Measurements from ENCODE around the gene RPSA. TPM values are rescaled to one million over a fixed set of nuclear protein-coding genes. Genes with fewer than 3 reads are reported as not detected.

RPSA gene
- total and polyA plus RNA-seq, 9 of the 15 experiments (the other 6 are each of a cell fraction or from before 2014, with no cell fraction given), result 2,290 to 4,272 (median 2,730) TPM

GRCh38 chr3:39434574-39434973, 28.1 kb downstream of the RPSA start (continued):
- no peak for TF ChIP-seq FOXJ3 (CRISPR knock-in tag; IDR thresholded peaks at IDR 0.05)
- no peak for TF ChIP-seq ZNF830 (CRISPR knock-in tag; IDR thresholded peaks at IDR 0.05)
- TF ChIP-seq ZNF780A (CRISPR knock-in tag; IDR thresholded peaks at IDR 0.05), result no peak
- no peak for TF ChIP-seq ZNF23 (CRISPR knock-in tag; IDR thresholded peaks at IDR 0.05)
- TF ChIP-seq IFI16 (CRISPR knock-in tag; IDR thresholded peaks at IDR 0.05), result no peak
- TF ChIP-seq KDM5B (IDR thresholded peaks at IDR 0.05; ENCODE audit: insufficient replicate concordance, low read depth, low read length), result no peak
- TF ChIP-seq MED1 (CRISPR knock-in tag; IDR thresholded peaks at IDR 0.05; ENCODE audit: borderline replicate concordance), result no peak
- no peak for TF ChIP-seq C11orf30 (IDR thresholded peaks at IDR 0.05; ENCODE audit: low read depth)

GRCh38 chr3:39435006-39435748, 28.7 kb downstream of the RPSA start:
- H3K9me1 ChIP-seq (ENCODE audit: control insufficient read depth, insufficient read depth, low read length), result no peaks in the 10 kb centered on the region
- no peak overlapping the region for H3K27ac ChIP-seq (ENCODE audit: extremely low read depth, low read depth, low read length)
- FAIRE-seq (no peak), ATAC-seq (no peak), DNase-seq (ENCODE audit: extremely low read depth in 1 of 4, low spot score in 3 of 4) (no peak)
- no peaks in the 10 kb centered on the region for H3K36me3 ChIP-seq (ENCODE audit: control insufficient read depth, insufficient read depth, low read length)
- ChIA-PET CTCF (ENCODE audit: low intra/inter-chr PET ratio) (no interaction called here), POLR2A (interaction anchor here (0.6 to 2.2 kb wide), 5 partner anchors 11 to 693 kb away, joined by 3 to 7 read pairs (median 4); no protein-coding TSS in a partner anchor)
- no peak overlapping the region for H2AFZ ChIP-seq (ENCODE audit: low read depth, low read length)
- in situ Hi-C loops (cut with MboI), result no loop called here
- no peaks in the 10 kb centered on the region for H4K20me1 ChIP-seq (replicated peaks; ENCODE audit: control insufficient read depth, insufficient read depth, low read length)
- H3K4me3 ChIP-seq, result no peak overlapping the region
- H3K9me3 ChIP-seq (replicated peaks; ENCODE audit: control insufficient read depth, insufficient read depth, low read depth, low read length), result no peaks in the 10 kb centered on the region
- H3K27me3 ChIP-seq (ENCODE audit: control insufficient read depth in 2 of 2, insufficient read depth in 2 of 2, low read length in 2 of 2), result peaks cover 14 to 36% of the 10 kb centered on the region in 2 experiments; a peak in 4 of 5 replicates
- WGBS (ENCODE audit: insufficient coverage, low coverage, missing lambda C conversion rate), result 0% methylated on average over 1 of the region's 1 CpG
- H3K4me1 ChIP-seq (replicated peaks in 1 of 2; ENCODE audit: control insufficient read depth in 2 of 2, insufficient read depth in 2 of 2, low read length in 2 of 2), result no peaks in the 10 kb centered on the region
- H3K4me2 ChIP-seq (ENCODE audit: insufficient read depth, low read length), result no peak overlapping the region
- H3K9ac ChIP-seq (ENCODE audit: insufficient read depth in 1 of 2, low read depth in 2 of 2, low read length in 2 of 2), result no peak overlapping the region
- H3K79me2 ChIP-seq (ENCODE audit: control insufficient read depth, insufficient read depth, low read length), result no peaks in the 10 kb centered on the region
- intact Hi-C loops (cut with micrococcal nuclease), result no loop called here
- BruUV-seq (replicated peaks), result no TSS peak
- TF ChIP-seq, protein P1, sequence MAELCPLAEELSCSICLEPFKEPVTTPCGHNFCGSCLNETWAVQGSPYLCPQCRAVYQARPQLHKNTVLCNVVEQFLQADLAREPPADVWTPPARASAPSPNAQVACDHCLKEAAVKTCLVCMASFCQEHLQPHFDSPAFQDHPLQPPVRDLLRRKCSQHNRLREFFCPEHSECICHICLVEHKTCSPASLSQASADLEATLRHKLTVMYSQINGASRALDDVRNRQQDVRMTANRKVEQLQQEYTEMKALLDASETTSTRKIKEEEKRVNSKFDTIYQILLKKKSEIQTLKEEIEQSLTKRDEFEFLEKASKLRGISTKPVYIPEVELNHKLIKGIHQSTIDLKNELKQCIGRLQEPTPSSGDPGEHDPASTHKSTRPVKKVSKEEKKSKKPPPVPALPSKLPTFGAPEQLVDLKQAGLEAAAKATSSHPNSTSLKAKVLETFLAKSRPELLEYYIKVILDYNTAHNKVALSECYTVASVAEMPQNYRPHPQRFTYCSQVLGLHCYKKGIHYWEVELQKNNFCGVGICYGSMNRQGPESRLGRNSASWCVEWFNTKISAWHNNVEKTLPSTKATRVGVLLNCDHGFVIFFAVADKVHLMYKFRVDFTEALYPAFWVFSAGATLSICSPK (IDR thresholded peaks at IDR 0.05; ENCODE audit: borderline replicate concordance), result no peak
- TF ChIP-seq GTF2F1 (IDR thresholded peaks at IDR 0.05; ENCODE audit: low read depth, low read length) (no peak), SMARCC2 (IDR thresholded peaks at IDR 0.05; ENCODE audit: low read depth) (no peak), PRDM10 (IDR thresholded peaks at IDR 0.05; ENCODE audit: partially characterized antibody) (no peak), CBFA2T3 (IDR thresholded peaks at IDR 0.05) (no peak), FOXP1 (CRISPR knock-in tag; IDR thresholded peaks at IDR 0.05) (no peak), ZNF134 (CRISPR knock-in tag; conservative IDR thresholded peaks at IDR 0.05) (no peak), NELFE (IDR thresholded peaks at IDR 0.05; ENCODE audit: insufficient read depth, insufficient read length) (no peak), ZNF699 (CRISPR knock-in tag; IDR thresholded peaks at IDR 0.05; ENCODE audit: insufficient replicate concordance) (no peak), ZNF282 (CRISPR knock-in tag; IDR thresholded peaks at IDR 0.05) (no peak)
